CD4-positive, alpha-beta T cell treated with Interferon gamma for 1 hour (primary cell): Measurements from ENCODE around the gene DYSF.

Source experiments
- DNase-seq: peaks from one replicate; pipeline ENCODE4 v3.0.0-alpha.2; 2020

DYSF gene

GRCh38 chr2:71697106-71698004 is 244.0 kb downstream of the DYSF start:
- no peak for DNase-seq

DNA sequence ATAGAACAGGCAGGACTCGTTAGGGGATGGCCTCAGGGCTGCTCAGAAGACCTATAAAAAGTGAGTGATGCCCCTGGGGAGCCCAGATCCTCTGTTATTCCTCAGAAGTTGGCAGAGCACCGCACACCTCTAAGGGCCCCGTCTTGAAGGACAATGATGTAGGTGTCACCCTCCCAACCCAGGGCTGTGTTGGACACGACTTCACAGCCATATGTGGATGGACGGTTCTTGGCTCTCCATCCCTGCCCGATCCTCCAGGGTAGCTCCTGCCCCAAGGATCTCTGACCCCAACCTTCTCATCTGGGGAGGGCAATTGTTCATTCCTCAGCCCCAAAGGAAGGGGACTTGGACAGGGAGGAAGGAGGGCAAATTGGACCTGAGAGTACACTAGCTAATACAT is 246.1 kb downstream of the DYSF start:
- DNase-seq: no peak

DNA sequence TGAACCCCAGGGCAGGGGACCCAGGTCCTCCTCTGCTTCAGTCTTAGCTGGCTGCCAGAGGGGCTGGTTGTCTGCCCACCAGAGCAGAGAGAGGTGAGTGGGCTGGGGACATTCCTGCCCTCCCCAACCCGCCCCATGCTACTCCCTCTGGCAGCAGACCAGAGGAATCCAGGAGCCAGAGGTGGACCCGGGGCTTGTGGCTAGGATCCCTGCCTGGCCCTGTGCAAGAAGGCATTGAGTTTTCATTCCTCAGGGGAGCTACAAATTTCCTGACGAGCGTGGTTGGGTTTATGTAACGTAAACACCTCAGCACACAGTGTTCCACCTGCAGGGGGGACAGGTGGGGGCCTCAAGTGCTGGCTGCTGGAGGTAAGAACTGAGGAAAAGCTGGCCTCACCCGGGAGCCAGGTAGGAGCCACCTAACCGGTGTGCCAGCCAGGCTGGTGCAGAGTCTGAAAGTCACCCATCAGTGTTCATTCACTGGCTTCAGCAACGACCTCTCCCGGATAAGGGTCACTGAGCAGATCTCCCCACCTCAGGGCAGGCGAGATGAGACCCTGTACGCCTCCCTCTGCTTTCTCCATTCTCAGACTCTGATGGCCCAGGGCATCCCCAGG is 246.8 kb downstream of the DYSF start:
- no peak for DNase-seq

GRCh38 chr2:71700658-71701397 is 247.5 kb downstream of the DYSF start:
- DNase-seq: no peak

GRCh38 chr2:71702071-71702970 is 249.0 kb downstream of the DYSF start:
- DNase-seq: no peak

DNA sequence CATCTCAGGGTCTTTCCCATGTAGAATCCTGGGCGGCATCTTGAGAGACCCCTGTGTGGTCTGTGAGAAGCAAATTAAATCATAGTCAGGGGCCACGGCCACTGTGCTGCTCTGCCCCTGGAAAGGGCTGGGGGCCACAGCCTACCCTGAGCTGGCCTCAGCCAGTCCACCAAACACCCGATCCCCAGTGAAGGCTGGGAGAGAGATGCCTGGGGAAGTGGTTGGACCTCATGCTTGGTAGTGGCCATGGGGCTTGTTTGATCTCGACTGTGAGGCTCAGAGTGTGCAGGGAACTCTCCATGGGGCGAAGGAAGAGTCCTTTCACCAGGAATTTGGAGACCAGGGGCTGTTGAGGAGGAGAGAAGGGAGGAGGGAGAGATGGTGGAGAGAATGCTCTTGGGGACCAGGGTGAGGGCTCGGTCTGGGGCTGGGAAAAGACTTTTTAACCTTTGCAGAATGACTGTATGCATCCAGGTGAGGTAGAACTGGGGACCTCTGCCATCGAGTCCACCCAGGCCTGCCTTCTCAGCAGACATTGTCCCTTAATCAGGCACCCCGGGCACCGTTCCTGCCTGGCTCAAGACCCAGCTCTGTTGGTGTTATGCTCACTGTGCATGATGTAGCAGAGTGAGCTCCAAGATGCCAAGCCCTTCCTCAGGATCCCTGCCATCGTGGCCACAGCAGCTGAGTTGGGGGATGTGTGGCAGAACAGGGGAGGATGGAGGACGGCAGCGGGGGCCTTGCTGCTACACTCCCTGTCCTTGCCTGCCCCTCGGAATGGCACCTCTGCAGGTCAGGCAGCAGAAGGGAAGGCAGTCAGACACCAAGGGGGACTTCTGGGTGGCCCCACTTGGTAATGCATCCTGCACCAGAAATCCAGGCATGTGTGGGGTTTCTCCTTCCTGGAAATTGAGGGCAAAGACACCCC is 249.9 kb downstream of the DYSF start:
- no peak for DNase-seq

GRCh38 chr2:71704131-71704561 is 250.8 kb downstream of the DYSF start:
- DNase-seq: no peak

GRCh38 chr2:71704688-71705087 is 251.3 kb downstream of the DYSF start:
- no peak for DNase-seq

- no peak for DNase-seq
These were observed 252.0 kb downstream of the DYSF start for GRCh38 chr2:71705171-71705960.

- no peak for DNase-seq
These were observed 252.8 kb downstream of the DYSF start for GRCh38 chr2:71706121-71706520.

- no peak for DNase-seq
These were observed 253.5 kb downstream of the DYSF start for GRCh38 chr2:71706836-71707235.

GRCh38 chr2:71710367-71711132 is 257.2 kb downstream of the DYSF start:
- no peak for DNase-seq

- DNase-seq: no peak
These were observed 257.9 kb downstream of the DYSF start for GRCh38 chr2:71711133-71711855.

DNA sequence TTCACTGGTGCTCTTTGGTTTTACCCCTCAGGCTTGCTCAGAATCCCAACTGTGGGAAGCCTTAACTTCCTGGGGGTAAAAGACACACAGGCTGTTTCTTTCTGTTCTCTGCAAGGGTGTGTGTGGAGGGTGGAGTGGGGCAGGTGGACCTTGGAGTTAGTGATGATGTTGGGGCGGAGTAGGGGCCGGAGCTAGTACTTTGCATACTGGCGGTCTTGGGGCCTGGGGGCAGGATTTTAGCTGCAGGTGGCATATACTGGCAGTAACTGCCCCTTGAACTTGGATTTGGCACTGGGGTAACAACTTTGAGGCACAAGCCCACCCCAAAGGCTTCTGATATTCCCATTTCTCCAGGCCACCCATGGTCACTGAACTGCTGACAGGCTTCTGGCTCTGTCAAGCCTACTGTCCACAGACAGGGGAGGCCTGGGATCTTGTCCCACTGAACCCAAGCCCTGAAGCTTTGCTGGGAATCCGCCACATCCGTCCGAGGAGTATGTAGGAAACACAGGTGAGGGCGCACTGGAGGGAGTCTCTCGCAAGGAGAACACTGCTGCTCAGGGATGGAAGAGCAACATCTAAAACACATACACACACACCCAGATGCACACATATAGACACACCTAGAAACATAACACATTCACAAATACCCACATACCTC is 258.9 kb downstream of the DYSF start:
- DNase-seq: no peak

DNA sequence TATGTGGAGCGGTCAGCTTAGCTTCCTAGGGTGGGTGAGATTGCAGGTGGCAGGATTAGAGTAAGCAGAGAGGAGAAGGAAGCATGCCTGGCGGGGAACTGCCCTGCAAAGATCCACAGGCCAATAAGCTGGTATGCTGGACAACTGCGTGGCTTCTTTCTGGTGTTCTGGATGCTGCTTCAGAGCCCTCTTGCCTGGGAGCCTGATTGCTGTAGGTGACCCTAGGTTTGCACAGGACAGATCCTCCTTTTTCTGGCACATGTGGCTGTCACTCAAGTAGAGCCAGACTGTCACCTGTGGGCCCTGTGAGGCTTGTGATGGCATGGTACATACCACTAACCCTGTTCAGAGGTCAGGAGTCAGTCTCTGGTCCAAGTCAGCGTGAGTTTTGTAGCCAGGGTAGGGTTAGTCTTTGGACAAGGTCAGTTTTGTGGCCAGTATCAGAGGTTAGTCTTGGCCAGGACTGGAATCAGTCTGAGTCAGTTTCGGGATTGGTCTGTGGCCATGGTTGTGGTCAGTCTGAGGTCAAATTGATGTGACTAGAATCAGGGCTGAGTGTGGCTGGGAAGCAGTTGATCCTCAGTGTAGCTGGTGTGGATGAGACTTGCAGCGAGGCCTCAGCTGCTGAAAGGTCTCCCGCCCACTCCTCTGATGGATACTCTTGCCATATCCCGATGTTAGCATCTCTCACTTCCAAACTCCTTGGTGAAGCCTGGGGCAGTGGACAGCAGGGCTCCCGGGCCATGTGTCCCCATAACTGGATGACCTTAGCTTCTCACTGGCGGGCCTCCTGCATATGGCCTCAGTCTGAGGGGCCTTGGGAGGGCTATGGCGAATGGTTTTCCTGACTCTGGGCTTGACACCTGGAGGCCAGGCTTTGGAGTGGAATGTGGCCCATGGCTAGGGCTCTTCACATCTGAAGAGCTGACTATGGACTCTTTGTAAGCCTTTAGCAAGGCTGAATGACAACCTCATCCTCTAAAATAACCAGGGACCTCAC is 260.5 kb downstream of the DYSF start:
- DNase-seq: no peak

- DNase-seq: no peak
These were observed 261.4 kb downstream of the DYSF start for GRCh38 chr2:71714601-71715240.
